Nephron (organoid): Measurements from ENCODE around the gene CD226.

Experiments
- H3K27ac Mint-ChIP-seq, 3 experiments: 2 replicates each; pipeline ENCODE4 v1.8.0; 2020; ENCODE audit warnings: mixed read lengths in 3 of 3, mild to moderate bottlenecking in 2 of 3, moderate library complexity in 1 of 3
- H3K27me3 Mint-ChIP-seq: 2 replicates; pipeline ENCODE4 v1.8.0; 2021; ENCODE audit warnings: low read depth, mild to moderate bottlenecking, moderate library complexity, mixed read lengths
- H3K36me3 Mint-ChIP-seq: 2 replicates; pipeline ENCODE4 v1.8.0; 2020; ENCODE audit warnings: low read depth, mixed read lengths
- H3K4me1 Mint-ChIP-seq: 2 replicates; pipeline ENCODE4 v1.8.0; 2020; ENCODE audit warnings: mixed read lengths
- H3K4me3 Mint-ChIP-seq, 3 experiments: 2 replicates each; pipeline ENCODE4 v1.8.0; 2020; ENCODE audit warnings: mild to moderate bottlenecking in 3 of 3, mixed read lengths in 3 of 3, moderate library complexity in 2 of 3
- H3K9me3 Mint-ChIP-seq: 2 replicates; pipeline ENCODE4 v1.8.0; 2020; ENCODE audit warnings: mixed read lengths
- TF ChIP-seq, protein P1 (sequence below), 3 experiments: fragments of 200-600 bp; sonication (generic); IDR thresholded peaks; one replicate each; pipeline ENCODE4 v1.5.0; 2021; ENCODE audit warnings: antibody characterized with exemption in 3 of 3; ENCODE audit not compliant: unreplicated experiment in 3 of 3

The CD226 gene

DNA sequence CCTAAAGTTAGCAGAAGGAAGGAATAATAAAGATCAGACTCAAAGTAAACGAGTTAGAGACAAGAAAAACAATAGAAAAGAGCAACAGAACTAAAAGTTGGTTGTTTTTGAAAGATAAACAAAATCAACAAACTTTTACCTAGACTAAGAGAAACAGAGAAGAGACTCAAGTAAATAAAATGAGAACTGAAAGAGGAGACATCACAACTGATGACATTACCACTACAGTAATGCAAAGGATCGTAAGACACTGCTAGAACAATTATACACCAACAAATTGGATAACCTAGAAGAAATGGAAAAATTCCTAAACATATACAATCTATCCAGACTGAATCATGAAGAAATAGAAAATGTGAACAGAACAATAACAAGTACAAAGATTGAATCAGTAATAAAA lies 139.3 kb downstream of the CD226 start:
- peaks cover 20% of the 10 kb centered on the region for H3K9me3 Mint-ChIP-seq
- TF ChIP-seq, protein P1, sequence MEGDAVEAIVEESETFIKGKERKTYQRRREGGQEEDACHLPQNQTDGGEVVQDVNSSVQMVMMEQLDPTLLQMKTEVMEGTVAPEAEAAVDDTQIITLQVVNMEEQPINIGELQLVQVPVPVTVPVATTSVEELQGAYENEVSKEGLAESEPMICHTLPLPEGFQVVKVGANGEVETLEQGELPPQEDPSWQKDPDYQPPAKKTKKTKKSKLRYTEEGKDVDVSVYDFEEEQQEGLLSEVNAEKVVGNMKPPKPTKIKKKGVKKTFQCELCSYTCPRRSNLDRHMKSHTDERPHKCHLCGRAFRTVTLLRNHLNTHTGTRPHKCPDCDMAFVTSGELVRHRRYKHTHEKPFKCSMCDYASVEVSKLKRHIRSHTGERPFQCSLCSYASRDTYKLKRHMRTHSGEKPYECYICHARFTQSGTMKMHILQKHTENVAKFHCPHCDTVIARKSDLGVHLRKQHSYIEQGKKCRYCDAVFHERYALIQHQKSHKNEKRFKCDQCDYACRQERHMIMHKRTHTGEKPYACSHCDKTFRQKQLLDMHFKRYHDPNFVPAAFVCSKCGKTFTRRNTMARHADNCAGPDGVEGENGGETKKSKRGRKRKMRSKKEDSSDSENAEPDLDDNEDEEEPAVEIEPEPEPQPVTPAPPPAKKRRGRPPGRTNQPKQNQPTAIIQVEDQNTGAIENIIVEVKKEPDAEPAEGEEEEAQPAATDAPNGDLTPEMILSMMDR (IDR thresholded peaks at IDR 0.05; ENCODE audit: unreplicated experiment in 3 of 3): no peak
- no peak overlapping the region for H3K4me3 Mint-ChIP-seq
- H3K4me1 Mint-ChIP-seq: no peaks in the 10 kb centered on the region
- H3K36me3 Mint-ChIP-seq: peaks cover 10% of the 10 kb centered on the region
- no peaks in the 10 kb centered on the region for H3K27me3 Mint-ChIP-seq
- H3K27ac Mint-ChIP-seq: no peak overlapping the region

GRCh38 chr18:69804776-69805501 lies 142.7 kb downstream of the CD226 start:
- Mint-ChIP-seq H3K27me3 (no peaks in the 10 kb centered on the region), H3K27ac (no peak overlapping the region), H3K4me3 (no peak overlapping the region), H3K36me3 (peaks cover 2% of the 10 kb centered on the region), H3K9me3 (peaks cover 14% of the 10 kb centered on the region), H3K4me1 (no peaks in the 10 kb centered on the region)
- TF ChIP-seq, protein P1 (IDR thresholded peaks at IDR 0.05; ENCODE audit: unreplicated experiment in 3 of 3): no peak
